ENCODE results near the gene DDX24. TPM values are rescaled to one million over a fixed set of nuclear protein-coding genes. Genes with fewer than 3 reads are reported as not detected.

Gene DDX24
- total RNA-seq, 1 donor from 2014 or later = 163 TPM

DNA sequence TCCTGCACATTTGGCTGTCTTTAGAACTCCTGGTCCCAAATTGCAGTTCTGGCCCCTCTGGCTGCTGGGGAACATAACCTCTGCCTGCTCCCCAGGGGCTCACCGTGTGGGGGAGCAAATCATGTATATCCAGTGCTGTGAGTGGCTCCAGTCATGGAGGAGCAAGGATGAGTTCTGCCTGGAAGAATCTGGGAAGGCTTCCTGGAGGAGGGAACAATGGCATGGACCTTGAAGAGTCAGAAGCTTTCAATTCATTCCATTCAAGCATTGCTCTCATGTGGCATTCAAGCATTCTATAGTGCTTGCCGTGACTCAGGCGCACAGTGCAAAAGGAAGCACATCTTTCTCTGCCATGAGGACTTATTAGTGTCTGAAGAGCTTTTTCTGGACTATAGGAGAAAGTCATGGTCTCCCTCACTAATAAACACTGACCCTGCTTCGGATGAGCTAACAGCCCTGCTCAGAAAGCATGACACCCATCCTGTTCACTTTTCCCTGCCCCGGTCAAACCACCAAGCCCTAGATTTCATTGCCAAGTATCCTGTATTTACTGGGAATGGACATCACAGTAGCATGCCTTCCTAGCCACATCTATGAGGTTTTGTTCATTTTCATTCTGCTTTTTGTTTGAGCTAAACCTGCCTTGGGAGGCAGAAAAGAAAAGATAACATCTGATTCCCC, 33.0 kb upstream of the DDX24 start:
- intact Hi-C loops (cut with DNase I) = no loop called here
- Histone ChIP-seq H3K27ac (peak overlapping the region; percentile 89), H3K9me3 (no peaks in the 10 kb centered on the region), H3K4me1 (peaks cover 16% of the 10 kb centered on the region), H3K36me3 (peaks cover 7% of the 10 kb centered on the region), H3K4me3 (no peak overlapping the region), H3K27me3 (ENCODE audit: low read depth) (no peaks in the 10 kb centered on the region)
- TF ChIP-seq CTCF (IDR thresholded peaks at IDR 0.05) = no peak
- DNase-seq (no peak), ATAC-seq (no peak)

GRCh38 chr14:94113490-94113889, 32.5 kb upstream of the DDX24 start:
- intact Hi-C loops (cut with DNase I) = no loop called here
- H3K36me3 ChIP-seq = peaks cover 7% of the 10 kb centered on the region
- TF ChIP-seq CTCF (IDR thresholded peaks at IDR 0.05) = no peak
- peaks cover 16% of the 10 kb centered on the region for H3K4me1 ChIP-seq
- no peaks in the 10 kb centered on the region for H3K27me3 ChIP-seq (ENCODE audit: low read depth)
- no peaks in the 10 kb centered on the region for H3K9me3 ChIP-seq
- peak overlapping the region; percentile 89 for H3K27ac ChIP-seq
- ATAC-seq (no peak), DNase-seq (no peak)
- H3K4me3 ChIP-seq = peak overlapping the region; percentile 59

DNA sequence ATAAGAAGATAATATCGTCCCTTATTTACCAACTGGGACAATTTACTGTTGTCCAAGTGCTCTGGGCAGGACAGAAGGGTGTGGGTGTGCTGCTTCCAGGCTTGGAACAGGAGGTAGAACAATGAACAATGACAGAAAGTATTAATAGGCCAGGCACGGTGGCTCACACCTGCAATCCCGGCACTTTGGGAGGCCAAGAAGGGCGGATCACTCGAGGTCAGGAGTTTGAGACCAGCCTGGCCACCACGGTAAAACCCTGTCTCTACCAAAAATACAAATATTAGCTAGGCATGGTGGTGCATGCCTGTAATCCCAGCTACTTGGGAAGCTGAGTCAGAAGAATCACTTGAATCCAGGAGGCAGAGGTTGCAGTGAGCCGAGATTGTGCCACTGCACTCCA, 32.1 kb upstream of the DDX24 start:
- peaks cover 7% of the 10 kb centered on the region for H3K36me3 ChIP-seq
- peaks cover 16% of the 10 kb centered on the region for H3K4me1 ChIP-seq
- peak overlapping the region; percentile 89 for H3K27ac ChIP-seq
- intact Hi-C loops (cut with DNase I) = no loop called here
- DNase-seq (no peak), ATAC-seq (no peak)
- no peaks in the 10 kb centered on the region for H3K9me3 ChIP-seq
- H3K27me3 ChIP-seq (ENCODE audit: low read depth) = no peaks in the 10 kb centered on the region
- TF ChIP-seq CTCF (IDR thresholded peaks at IDR 0.05) = no peak
- H3K4me3 ChIP-seq = peak overlapping the region; percentile 59

- Histone ChIP-seq H3K4me1 (peaks cover 16% of the 10 kb centered on the region), H3K36me3 (peaks cover 7% of the 10 kb centered on the region), H3K27ac (peak overlapping the region; percentile 89), H3K9me3 (no peaks in the 10 kb centered on the region), H3K27me3 (ENCODE audit: low read depth) (no peaks in the 10 kb centered on the region), H3K4me3 (peak overlapping the region; percentile 59)
- ATAC-seq = no peak
- DNase-seq = no peak
- intact Hi-C loops (cut with DNase I) = no loop called here
- no peak for TF ChIP-seq CTCF (IDR thresholded peaks at IDR 0.05)
These were observed 31.6 kb upstream of the DDX24 start for GRCh38 chr14:94112513-94113063.

GRCh38 chr14:94111276-94112095, 30.5 kb upstream of the DDX24 start:
- no peak for ATAC-seq

More at GRCh38 chr14:94111276-94112095, 30.5 kb upstream of the DDX24 start:
- peak overlapping the region; percentile 59 for H3K4me3 ChIP-seq
- intact Hi-C loops (cut with DNase I) = no loop called here
- TF ChIP-seq CTCF (IDR thresholded peaks at IDR 0.05) = no peak
- peaks cover 5% of the 10 kb centered on the region for H3K36me3 ChIP-seq
- no peak for DNase-seq
- H3K27me3 ChIP-seq (ENCODE audit: low read depth) = no peaks in the 10 kb centered on the region
- H3K9me3 ChIP-seq = no peaks in the 10 kb centered on the region
- H3K27ac ChIP-seq = peak overlapping the region; percentile 89
- peaks cover 16% of the 10 kb centered on the region for H3K4me1 ChIP-seq
